Keratinocyte (primary cell): ENCODE measurements around the gene RIMBP3B. TPM values are rescaled to one million over a fixed set of nuclear protein-coding genes. Genes with fewer than 3 reads are reported as not detected.
"Not testable (repeated sequence)": the region's sequence is repeated elsewhere in the genome, so short reads cannot be mapped to it uniquely, and the experiment has no call there.

Experiments used
- DNase-seq: peaks from one replicate; pipeline ENCODE4 v3.0.0-alpha.2; 2011; ENCODE audit warnings: low read depth, missing footprints, low spot score
- FAIRE-seq: peaks from 2 replicates; lab custom pipeline; 2011; peaks lifted over from hg19 to GRCh38; lab: Jason Lieb, UNC
- H2AFZ ChIP-seq: 2 replicates; pipeline ENCODE4 v1.6.0; 2012; ENCODE audit warnings: low read length, control low read depth, inconsistent platforms; ENCODE audit not compliant: control insufficient read depth
- H3K27ac ChIP-seq: 2 replicates; pipeline ENCODE4 v1.5.1; 2011; ENCODE audit warnings: low read length; ENCODE audit not compliant: control insufficient read depth, insufficient read depth
- H3K27me3 ChIP-seq: 3 replicates; pipeline ENCODE4 v1.6.0; 2011; ENCODE audit warnings: low read length; ENCODE audit not compliant: control insufficient read depth, insufficient read depth; ENCODE audit errors: extremely low read depth
- H3K36me3 ChIP-seq, 2 experiments: 2 replicates in 1 of 2; 3 replicates in 1 of 2; pipeline ENCODE4 v1.5.1; 2011; ENCODE audit warnings: low read length in 2 of 2, mild to moderate bottlenecking in 1 of 2; ENCODE audit not compliant: control insufficient read depth in 2 of 2, insufficient read depth in 2 of 2; ENCODE audit errors: extremely low read depth in 1 of 2
- H3K4me1 ChIP-seq: 3 replicates; pipeline ENCODE4 v1.5.1; 2011; ENCODE audit warnings: low read length; ENCODE audit not compliant: control insufficient read depth, insufficient read depth; ENCODE audit errors: extremely low read depth
- H3K4me2 ChIP-seq: 3 replicates; pipeline ENCODE4 v1.6.0; 2011; ENCODE audit warnings: low read depth, low read length; ENCODE audit not compliant: control insufficient read depth, insufficient read depth; ENCODE audit errors: extremely low read depth
- H3K4me3 ChIP-seq, 3 experiments: fragments of 200-600 bp in 1 of 3; sonication (generic) in 1 of 3; 2 replicates in 2 of 3; 3 replicates in 1 of 3; pipeline ENCODE4 v1.5.1; 2011 to 2016; ENCODE audit warnings: low read length in 3 of 3, mild to moderate bottlenecking in 3 of 3, control low read depth in 2 of 3, inconsistent platforms in 1 of 3, low read depth in 1 of 3, mixed read lengths in 1 of 3, mixed run types in 1 of 3, moderate library complexity in 1 of 3; ENCODE audit not compliant: control insufficient read depth in 2 of 3, insufficient read depth in 2 of 3; ENCODE audit errors: extremely low read depth in 1 of 3
- H3K79me2 ChIP-seq: 2 replicates; pipeline ENCODE4 v1.6.0; 2012; ENCODE audit warnings: low read length; ENCODE audit not compliant: control insufficient read depth, insufficient read depth
- H3K9ac ChIP-seq: 3 replicates; pipeline ENCODE4 v1.6.0; 2011; ENCODE audit warnings: low read length; ENCODE audit not compliant: control insufficient read depth, insufficient read depth; ENCODE audit errors: extremely low read depth
- H3K9me1 ChIP-seq: 3 replicates; pipeline ENCODE4 v1.6.0; 2011; ENCODE audit warnings: low read length; ENCODE audit not compliant: control insufficient read depth, insufficient read depth; ENCODE audit errors: extremely low read depth
- H3K9me3 ChIP-seq: 2 replicates; pipeline ENCODE4 v1.5.1; 2012; ENCODE audit warnings: low read depth, low read length; ENCODE audit not compliant: control insufficient read depth
- H4K20me1 ChIP-seq: 3 replicates; pipeline ENCODE4 v1.6.0; 2011; ENCODE audit warnings: low read length; ENCODE audit not compliant: control insufficient read depth, insufficient read depth; ENCODE audit errors: extremely low read depth
- dilution Hi-C: fragments of 300-500 bp; cut with MboI; formaldehyde crosslinking; loops from one replicate; pipeline ENCODE4 v1.7.0; 2020; ENCODE audit warnings: low sequenced_read_pairs; ENCODE audit not compliant: extremely low pct_ligation_motif_present
- polyA plus RNA-seq, 5 experiments: library from polyadenylated mRNA; depleted of rRNA in 3 of 5; stranded (reverse) in 3 of 5; stranded (forward) in 1 of 5; unstranded in 1 of 5; fragments of >200 nt; gene quantifications; 1 replicate in 1 of 5; 2 replicates in 3 of 5; 3 replicates in 1 of 5; pipeline versions ENCODE4 v1.2.1 to v1.2.3, GENCODE V29; 2011 to 2012; ENCODE audit warnings: missing spikeins in 2 of 5, low read depth in 1 of 5, low replicate concordance in 1 of 5

The RIMBP3B gene
- polyA plus RNA-seq, 1 donor (not counting 4 experiments of a cell fraction or from before 2014, with no cell fraction given), result not detected

DNA sequence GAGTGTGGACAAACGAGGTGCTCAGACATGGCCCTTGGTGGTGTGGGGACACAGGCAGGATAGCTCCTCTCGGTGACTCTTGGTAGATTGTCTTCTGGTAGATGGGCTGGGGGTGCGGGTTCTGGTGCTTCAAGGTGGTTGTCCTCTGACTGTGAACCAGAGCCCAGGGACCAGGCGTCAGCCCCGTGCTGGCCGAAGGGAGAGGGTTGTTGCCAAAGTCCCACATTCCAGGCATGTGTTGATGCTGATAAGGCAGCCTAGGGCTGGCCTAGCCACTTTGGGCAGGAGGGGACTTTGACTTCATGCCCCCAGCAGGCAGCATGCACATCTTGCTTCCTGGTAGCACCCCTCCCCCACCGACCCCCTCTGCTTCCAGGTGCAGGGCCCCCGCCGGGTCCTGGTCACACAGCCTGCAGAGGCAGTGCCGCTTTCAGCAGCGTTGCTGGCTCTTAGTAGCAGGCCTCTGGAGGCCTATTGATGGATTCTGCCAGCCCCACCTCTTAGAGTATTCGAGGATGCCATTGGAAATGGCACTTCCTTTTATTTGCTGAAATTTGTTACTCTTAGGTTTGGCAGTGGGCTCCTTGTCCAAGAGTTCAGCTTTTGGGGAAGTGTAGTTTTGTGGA lies 40.6 kb downstream of the RIMBP3B start:
- H3K27ac ChIP-seq, DNase-seq, H4K20me1 ChIP-seq, H3K9ac ChIP-seq, FAIRE-seq, H3K4me2 ChIP-seq, H2AFZ ChIP-seq, H3K79me2 ChIP-seq, dilution Hi-C loops, H3K27me3 ChIP-seq, H3K9me3 ChIP-seq, H3K4me1 ChIP-seq, H3K36me3 ChIP-seq, H3K9me1 ChIP-seq, H3K4me3 ChIP-seq: not testable (repeated sequence)

DNA sequence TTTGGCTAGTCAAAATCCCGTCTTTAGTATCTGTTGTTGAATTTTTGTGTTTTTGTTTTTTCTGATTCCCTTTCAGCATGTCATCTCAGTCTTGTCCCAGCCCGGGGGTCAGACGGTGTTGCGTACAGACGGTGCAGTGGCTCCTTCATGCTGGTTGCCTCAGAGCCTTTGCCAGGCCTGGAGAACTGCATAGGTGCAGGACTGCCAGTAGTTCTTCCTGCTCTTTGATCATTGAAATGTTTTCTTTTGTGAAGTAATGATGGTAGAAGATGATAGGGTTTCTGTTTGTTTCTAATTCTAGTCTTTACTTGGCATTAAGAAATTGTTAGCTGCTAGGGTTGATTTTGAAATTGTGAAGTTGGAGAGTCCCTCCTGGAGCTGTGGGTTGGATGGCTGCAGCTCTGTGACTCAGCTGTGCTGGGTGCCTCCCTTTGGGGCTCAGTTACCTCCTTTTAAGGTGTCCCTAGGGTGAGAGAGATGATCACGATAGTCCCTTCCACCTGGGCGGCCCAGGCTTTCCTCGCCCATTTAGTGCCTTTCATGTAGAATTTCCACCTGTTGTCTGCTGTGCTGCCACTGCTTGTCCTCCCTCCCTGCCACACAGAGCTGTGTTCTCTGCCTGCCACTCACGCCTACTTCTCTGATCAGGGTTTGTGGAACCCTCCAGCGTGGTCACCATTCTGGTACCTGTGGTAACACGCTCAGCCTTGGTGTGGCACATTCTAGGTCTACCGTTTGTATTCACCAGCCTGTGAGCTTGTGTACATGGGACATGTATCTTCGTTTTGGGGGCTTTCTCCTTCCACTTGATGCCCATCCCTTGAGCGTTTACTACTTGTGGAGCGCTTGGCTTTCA lies 51.1 kb downstream of the RIMBP3B start:
- H3K36me3 ChIP-seq, H3K27me3 ChIP-seq, H2AFZ ChIP-seq, H3K9me3 ChIP-seq, H3K9ac ChIP-seq, H3K4me3 ChIP-seq, H3K27ac ChIP-seq, H3K4me2 ChIP-seq, FAIRE-seq, H4K20me1 ChIP-seq, dilution Hi-C loops, H3K4me1 ChIP-seq, DNase-seq, H3K9me1 ChIP-seq, H3K79me2 ChIP-seq: not testable (repeated sequence)

DNA sequence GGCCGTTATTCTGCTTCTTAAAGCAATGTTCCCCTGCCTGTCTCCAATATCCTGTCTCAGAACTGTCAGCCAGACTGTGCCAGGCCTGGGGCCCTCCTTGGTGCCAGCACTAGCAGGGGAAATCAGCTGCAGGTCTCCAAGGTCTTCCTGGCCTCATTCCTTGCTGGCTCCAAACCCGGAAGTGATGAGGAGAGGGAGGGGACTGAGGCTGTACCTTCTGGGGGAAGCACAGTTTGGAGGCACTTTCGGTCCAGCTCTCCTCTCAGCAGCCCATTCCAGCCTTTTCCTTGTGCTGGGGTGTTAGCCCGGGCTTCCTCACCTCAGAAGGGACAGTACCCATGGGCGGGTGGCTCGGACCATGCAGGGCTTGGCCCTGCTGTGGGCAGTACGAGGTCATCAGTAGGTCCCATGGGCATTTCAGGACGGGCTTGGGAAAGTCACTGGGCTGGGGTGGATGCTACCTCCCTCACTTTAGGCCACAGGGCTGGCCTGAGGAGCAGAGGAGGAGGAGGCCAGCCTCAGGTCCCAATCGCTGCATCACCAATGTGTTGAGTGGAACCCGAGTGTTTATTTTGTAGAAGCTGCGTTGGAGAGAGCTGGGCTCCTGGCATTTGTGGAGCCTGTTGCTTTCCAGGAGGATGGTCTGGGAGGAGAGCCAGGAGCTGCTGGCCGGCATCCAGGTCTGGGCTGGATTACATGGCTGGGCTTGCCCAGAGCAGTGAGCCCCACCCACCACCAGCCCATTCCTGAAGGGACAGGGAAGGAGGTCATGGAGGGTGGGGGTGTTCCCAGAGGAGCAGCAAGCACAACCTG lies 52.7 kb downstream of the RIMBP3B start:
- FAIRE-seq, H3K79me2 ChIP-seq, H3K36me3 ChIP-seq, H3K9me1 ChIP-seq, H2AFZ ChIP-seq, H3K9ac ChIP-seq, H3K9me3 ChIP-seq, dilution Hi-C loops, H3K27ac ChIP-seq, H3K4me1 ChIP-seq, H3K4me3 ChIP-seq, H4K20me1 ChIP-seq, DNase-seq, H3K4me2 ChIP-seq, H3K27me3 ChIP-seq: not testable (repeated sequence)

DNA sequence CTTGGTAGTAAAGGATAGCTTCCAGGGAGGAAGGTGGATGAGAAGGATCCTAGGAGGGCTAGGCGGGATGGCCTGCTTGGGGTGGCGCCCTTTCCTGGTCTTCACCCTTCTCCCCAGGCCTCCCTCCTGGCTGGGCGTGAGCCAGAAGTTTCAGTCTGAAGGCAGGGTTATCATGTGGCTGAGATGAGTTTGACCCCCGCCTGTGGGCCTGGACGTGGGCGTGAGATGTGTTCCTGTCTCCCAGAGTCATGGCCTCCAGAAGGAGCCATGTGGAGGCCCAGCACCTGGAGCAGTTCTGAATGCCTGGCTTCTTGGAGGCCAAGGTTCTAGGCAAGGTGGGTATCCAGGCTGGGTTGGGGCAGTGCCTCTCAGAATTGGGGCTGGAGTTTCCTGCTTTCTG lies 54.5 kb downstream of the RIMBP3B start:
- H3K9me1 ChIP-seq, H4K20me1 ChIP-seq, H3K9me3 ChIP-seq, DNase-seq, H3K9ac ChIP-seq, H3K27ac ChIP-seq, H3K4me2 ChIP-seq, H3K4me3 ChIP-seq, H3K4me1 ChIP-seq, H3K36me3 ChIP-seq, dilution Hi-C loops, H3K27me3 ChIP-seq, H3K79me2 ChIP-seq, FAIRE-seq, H2AFZ ChIP-seq: not testable (repeated sequence)
